ENCODE measurements around the gene JDP2.

The JDP2 gene

GRCh38 chr14:75433631-75434071 is 5.8 kb downstream of the JDP2 start:
- Histone ChIP-seq H3K4me3 (ENCODE audit: low read depth, low read length) (no peak overlapping the region), H3K36me3 (ENCODE audit: control insufficient read depth in 2 of 2, insufficient read depth in 1 of 2, low read length in 2 of 2) (no peaks in the 10 kb centered on the region), H3K27ac (ENCODE audit: extremely low read depth, low read depth, low read length) (no peak overlapping the region), H3K9me3 (ENCODE audit: control insufficient read depth, insufficient read depth, low read depth, low read length) (no peaks in the 10 kb centered on the region), H3K4me1 (ENCODE audit: control insufficient read depth, insufficient read depth, low read length) (no peaks in the 10 kb centered on the region)
- POLR2A ChIA-PET, result interaction anchor here (0.7 kb wide), 1 partner anchor 19 kb away, joined by 7 read pairs; no protein-coding TSS in a partner anchor
- CTCF ChIA-PET, result no interaction called here
- no peak for TF ChIP-seq REPIN1 (tag by site-specific recombination; IDR thresholded peaks at IDR 0.05; ENCODE audit: low read depth)
- no peak for TF ChIP-seq ZNF391 (tag by site-specific recombination; IDR thresholded peaks at IDR 0.05; ENCODE audit: borderline replicate concordance, low read depth)
- no peak for TF ChIP-seq ZNF174 (tag by site-specific recombination; IDR thresholded peaks at IDR 0.05)
- no peak for TF ChIP-seq ZNF19 (tag by site-specific recombination; IDR thresholded peaks at IDR 0.05; ENCODE audit: low read depth)

GRCh38 chr14:75434138-75434889 is 6.5 kb downstream of the JDP2 start:
- Histone ChIP-seq H3K4me3 (ENCODE audit: low read depth, low read length) (no peak overlapping the region), H3K4me1 (ENCODE audit: control insufficient read depth, insufficient read depth, low read length) (no peaks in the 10 kb centered on the region), H3K27ac (ENCODE audit: extremely low read depth, low read depth, low read length) (no peak overlapping the region), H3K36me3 (ENCODE audit: control insufficient read depth in 2 of 2, insufficient read depth in 1 of 2, low read length in 2 of 2) (no peaks in the 10 kb centered on the region), H3K9me3 (ENCODE audit: control insufficient read depth, insufficient read depth, low read depth, low read length) (no peaks in the 10 kb centered on the region)
- ChIA-PET POLR2A (no interaction called here), CTCF (no interaction called here)
- no peak for TF ChIP-seq ZBTB1 (tag by site-specific recombination; IDR thresholded peaks at IDR 0.05)
- TF ChIP-seq ZNF501 (tag by site-specific recombination; IDR thresholded peaks at IDR 0.05), result no peak

- CTCF ChIA-PET, result no interaction called here
Measured at GRCh38 chr14:75434890-75435248, 7.0 kb downstream of the JDP2 start.

More at GRCh38 chr14:75434890-75435248, 7.0 kb downstream of the JDP2 start:
- Histone ChIP-seq H3K4me1 (ENCODE audit: control insufficient read depth, insufficient read depth, low read length) (no peaks in the 10 kb centered on the region), H3K4me3 (ENCODE audit: low read depth, low read length) (no peak overlapping the region), H3K9me3 (ENCODE audit: control insufficient read depth, insufficient read depth, low read depth, low read length) (no peaks in the 10 kb centered on the region), H3K36me3 (ENCODE audit: control insufficient read depth in 2 of 2, insufficient read depth in 1 of 2, low read length in 2 of 2) (peaks cover 0 to 5% of the 10 kb centered on the region in 2 experiments; a peak in 1 of 3 replicates), H3K27ac (ENCODE audit: extremely low read depth, low read depth, low read length) (no peak overlapping the region)
- no peak for TF ChIP-seq ZNF248 (tag by site-specific recombination; IDR thresholded peaks at IDR 0.05)
- no peak for TF ChIP-seq ZNF19 (tag by site-specific recombination; IDR thresholded peaks at IDR 0.05; ENCODE audit: low read depth)
- TF ChIP-seq INSM2 (tag by site-specific recombination; IDR thresholded peaks at IDR 0.05), result no peak
- TF ChIP-seq ZNF707 (tag by site-specific recombination; IDR thresholded peaks at IDR 0.05), result no peak
- TF ChIP-seq ZNF645 (tag by site-specific recombination; IDR thresholded peaks at IDR 0.05), result no peak
- no peak for TF ChIP-seq REPIN1 (tag by site-specific recombination; IDR thresholded peaks at IDR 0.05; ENCODE audit: low read depth)
- TF ChIP-seq ZNF449 (tag by site-specific recombination; IDR thresholded peaks at IDR 0.05), result no peak
- POLR2A ChIA-PET, result no interaction called here

Measured in HEK293 (cell line).